Keratinocyte (primary cell): Measurements from ENCODE around the gene PRRX1.

Experiments
- CTCF ChIP-seq, 3 experiments: IDR thresholded peaks in 1 of 3; conservative IDR thresholded peaks in 1 of 3; optimal IDR thresholded peaks in 1 of 3; 2 replicates in 2 of 3; 3 replicates in 1 of 3; pipeline versions ENCODE3 to v1.5.1; 2011; ENCODE audit warnings: low read length in 3 of 3, mild to moderate bottlenecking in 3 of 3, moderate library complexity in 2 of 3, control low read depth in 1 of 3, inconsistent platforms in 1 of 3; ENCODE audit not compliant: insufficient read depth in 2 of 3; ENCODE audit errors: extremely low read depth in 1 of 3
- EZH2 ChIP-seq: IDR thresholded peaks from one replicate; pipeline ENCODE4 v1.6.1; 2012; ENCODE audit warnings: inconsistent platforms, mild to moderate bottlenecking, low read length, moderate library complexity

- TF ChIP-seq CTCF (optimal IDR thresholded peaks at IDR 0.05 in 1 of 3, IDR thresholded peaks at IDR 0.05 in 1 of 3, conservative IDR thresholded peaks at IDR 0.05 in 1 of 3; ENCODE audit: extremely low read depth in 1 of 3, insufficient read depth in 2 of 3, low read length in 3 of 3) (no peak), EZH2 (no peak)
Observed at GRCh38 chr1:170678027-170678600, 14.2 kb downstream of the PRRX1 start.
